HepG2 (cell line): ENCODE results near the gene FGD6. TPM values are rescaled to one million over a fixed set of nuclear protein-coding genes. Genes with fewer than 3 reads are reported as not detected.

Experiments
- ATAC-seq: fragments of 200-7000 bp; cut with Tn5 transposase; 3 replicates; pipeline ENCODE4 v1.9.1; 2020; ENCODE audit warnings: mild to moderate bottlenecking, moderate library complexity
- BruUV-seq: library from RNA; stranded (reverse); fragments of 400-500 nt; replicated peaks from 2 replicates; lab custom pipeline; 2021; lab: Mats Ljungman, UMichigan
- CTCF ChIA-PET: fragments of 300-600 bp; formaldehyde crosslinking; extraction: SDS; loops from one replicate; lab custom pipeline; 2021; ENCODE audit warnings: low total read pairs, inconsistent platforms, low intra/inter-chr PET ratio; lab: Yijun Ruan, JAX
- POLR2A ChIA-PET: fragments of 350-600 bp; sonication (Branson Sonifier 250); formaldehyde crosslinking; loops from one replicate; lab custom pipeline; 2020; ENCODE audit warnings: antibody characterized with exemption, inconsistent platforms; lab: Yijun Ruan, JAX
- DNase-seq: peaks from one replicate; pipeline ENCODE4 v3.0.0-alpha.2; 2015; ENCODE audit warnings: low spot score
- FAIRE-seq: peaks from 3 replicates; lab custom pipeline; 2011; peaks lifted over from hg19 to GRCh38; lab: Jason Lieb, UNC
- H2AFZ ChIP-seq: one replicate; pipeline ENCODE4 v1.6.1; 2011; ENCODE audit warnings: low read length, inconsistent platforms
- H3K27ac ChIP-seq: fragments of 300-600 bp; 3 replicates; pipeline ENCODE4 v1.8.0; 2011; ENCODE audit warnings: mixed run types, mild to moderate bottlenecking, mixed read lengths, low read length, inconsistent platforms; ENCODE audit not compliant: insufficient read depth; ENCODE audit errors: extremely low read length
- H3K27me3 ChIP-seq, 2 experiments: fragments of 200-600 bp in 1 of 2; 2 replicates in 1 of 2; 3 replicates in 1 of 2; pipeline versions ENCODE4 v1.6.0 to v1.8.0; 2011; ENCODE audit warnings: low read length in 2 of 2, mild to moderate bottlenecking in 2 of 2, moderate library complexity in 2 of 2, inconsistent platforms in 1 of 2; ENCODE audit not compliant: insufficient read depth in 2 of 2, control insufficient read depth in 1 of 2
- H3K36me3 ChIP-seq, 2 experiments: fragments of 200-600 bp in 1 of 2; replicated peaks in 1 of 2; 2 replicates in 1 of 2; 3 replicates in 1 of 2; pipeline versions ENCODE4 v1.5.1 to v1.8.0; 2011; ENCODE audit warnings: low read length in 2 of 2, inconsistent platforms in 1 of 2; ENCODE audit not compliant: insufficient read depth in 2 of 2, control insufficient read depth in 1 of 2
- H3K4me1 ChIP-seq: 2 replicates; pipeline ENCODE4 v1.5.1; 2012; ENCODE audit warnings: low read length, inconsistent platforms; ENCODE audit not compliant: insufficient read depth
- H3K4me2 ChIP-seq: 2 replicates; pipeline ENCODE4 v1.6.0; 2011; ENCODE audit warnings: low read depth, low read length, inconsistent platforms
- H3K4me3 ChIP-seq, 3 experiments: fragments of 200-600 bp in 1 of 3; sonication (generic), shearing (Covaris generic) in 1 of 3; replicated peaks in 1 of 3; 2 replicates each; pipeline ENCODE4 v1.5.1; 2011 to 2016; ENCODE audit warnings: low read length in 3 of 3, inconsistent platforms in 2 of 3, low read depth in 2 of 3, mild to moderate bottlenecking in 2 of 3, control low read depth in 1 of 3, mixed read lengths in 1 of 3; ENCODE audit not compliant: insufficient read depth in 1 of 3
- H3K79me2 ChIP-seq: one replicate; pipeline ENCODE4 v1.6.1; 2011; ENCODE audit warnings: low read length, inconsistent platforms; ENCODE audit not compliant: insufficient read depth
- H3K9ac ChIP-seq: 2 replicates; pipeline ENCODE4 v1.6.0; 2011; ENCODE audit warnings: mild to moderate bottlenecking, low read depth, low read length, inconsistent platforms; ENCODE audit not compliant: insufficient read depth
- H3K9me3 ChIP-seq: 2 replicates; pipeline ENCODE4 v1.5.1; 2012; ENCODE audit warnings: mild to moderate bottlenecking, low read length
- H4K20me1 ChIP-seq: 2 replicates; pipeline ENCODE4 v1.6.0; 2011; ENCODE audit warnings: inconsistent platforms, mild to moderate bottlenecking, low read length, moderate library complexity; ENCODE audit not compliant: insufficient read depth
- BRF2 ChIP-seq: sonication (generic); formaldehyde crosslinking; IDR thresholded peaks from 2 replicates; pipeline ENCODE4 v1.8.1; 2022; ENCODE audit warnings: mild to moderate bottlenecking, missing genetic modification reagents
- CREB1 ChIP-seq, 2 experiments: fragments of 450-650 bp in 1 of 2; IDR thresholded peaks; 2 replicates each; pipeline ENCODE4 v1.6.1; 2016 to 2017; ENCODE audit warnings: control low read depth in 1 of 2, mild to moderate bottlenecking in 1 of 2, missing compliant biosample characterization in 1 of 2, missing genetic modification characterization in 1 of 2
- ELF4 ChIP-seq: sonication (generic); formaldehyde crosslinking; IDR thresholded peaks from 2 replicates; pipeline ENCODE4 v1.5.0; 2020; ENCODE audit warnings: missing genetic modification reagents, mild to moderate bottlenecking, moderate library complexity, borderline replicate concordance
- GATAD2A ChIP-seq: IDR thresholded peaks from 2 replicates; pipeline ENCODE4 v1.6.1; 2016
- HCFC1 ChIP-seq: fragments of 150-350 bp; IDR thresholded peaks from 2 replicates; pipeline ENCODE4 v1.6.1; 2014; ENCODE audit warnings: low read depth, low read length
- HHEX ChIP-seq: IDR thresholded peaks from 2 replicates; pipeline ENCODE4 v1.6.1; 2016; ENCODE audit warnings: control low read depth
- NCOA1 ChIP-seq: sonication (generic); formaldehyde crosslinking; IDR thresholded peaks from 2 replicates; pipeline ENCODE4 v1.9.0; 2021; ENCODE audit warnings: missing genetic modification reagents
- NFAT5 ChIP-seq: sonication (generic); formaldehyde crosslinking; IDR thresholded peaks from 2 replicates; pipeline ENCODE4 v1.4.0; 2020; ENCODE audit warnings: missing genetic modification reagents
- PHF8 ChIP-seq: sonication (generic); formaldehyde crosslinking; IDR thresholded peaks from 2 replicates; pipeline ENCODE4 v1.5.0; 2020; ENCODE audit warnings: missing genetic modification reagents
- PPARG ChIP-seq: conservative IDR thresholded peaks from 2 replicates; pipeline ENCODE4 v1.6.1; 2016; ENCODE audit warnings: missing biosample characterization, missing genetic modification reagents
- ZBTB39 ChIP-seq: sonication (generic); formaldehyde crosslinking; IDR thresholded peaks from 2 replicates; pipeline ENCODE4 v1.5.0; 2020; ENCODE audit warnings: missing genetic modification reagents
- ZNF224 ChIP-seq: sonication (generic); formaldehyde crosslinking; IDR thresholded peaks from 2 replicates; pipeline ENCODE4 v1.5.0; 2020; ENCODE audit warnings: mild to moderate bottlenecking, missing genetic modification reagents
- ZNF230 ChIP-seq: sonication (generic); formaldehyde crosslinking; IDR thresholded peaks from 2 replicates; pipeline ENCODE4 v1.4.0; 2020; ENCODE audit warnings: mild to moderate bottlenecking, missing genetic modification reagents
- ZNF432 ChIP-seq: sonication (generic); formaldehyde crosslinking; IDR thresholded peaks from 2 replicates; pipeline ENCODE4 v1.5.0; 2020; ENCODE audit warnings: missing genetic modification reagents, mild to moderate bottlenecking, borderline replicate concordance
- ZNF816 ChIP-seq: sonication (generic); formaldehyde crosslinking; IDR thresholded peaks from 2 replicates; pipeline ENCODE4 v1.8.0; 2022; ENCODE audit warnings: missing genetic modification reagents, mild to moderate bottlenecking, borderline replicate concordance
- ZNF878 ChIP-seq: sonication (generic); formaldehyde crosslinking; IDR thresholded peaks from 2 replicates; pipeline ENCODE4 v1.8.1; 2023; ENCODE audit warnings: mild to moderate bottlenecking, missing genetic modification reagents, moderate library complexity
- WGBS: methylation state at CpG from one replicate; pipeline ENCODE4 v1.1.6; 2017; ENCODE audit warnings: low lambda C conversion rate; 5-methylcytosine and 5-hydroxymethylcytosine counted together
- in situ Hi-C: cut with HindIII; loops from 2 replicates; pipeline ENCODE4 v1.10.0; 2017; ENCODE audit warnings: low pct_unique_long_range_greater_than_20kb; ENCODE audit not compliant: extremely low pct_ligation_motif_present
- intact Hi-C: fragments of 100-400 bp; cut with micrococcal nuclease; formaldehyde crosslinking; loops from one replicate; pipeline ENCODE4 v1.10.0; 2022; ENCODE audit not compliant: unreplicated experiment
- polyA plus RNA-seq, 8 experiments: library from polyadenylated mRNA; depleted of rRNA in 3 of 8; stranded (reverse) in 7 of 8; unstranded in 1 of 8; fragments of >200 nt; fragmentation: Illumina TruSeq in 4 of 8; extraction: Trizol in 4 of 8; gene quantifications; 2 replicates each; pipeline versions ENCODE4 v1.2.1 to v1.2.3, GENCODE V29; 2011 to 2016; ENCODE audit warnings: low read depth in 4 of 8, missing spikeins in 1 of 8, mixed read lengths in 1 of 8; ENCODE audit not compliant: insufficient read depth in 1 of 8
- total RNA-seq, 5 experiments: library from RNA; depleted of rRNA; stranded (reverse); fragments of >200 nt; fragmentation: Illumina TruSeq; extraction: Trizol; gene quantifications; 2 replicates each; pipeline ENCODE4 v1.2.3, GENCODE V29; 2016; ENCODE audit warnings: low read depth in 1 of 5

FGD6 gene
- total and polyA plus RNA-seq, 2 of the 13 experiments (the other 11 are each of a cell fraction or from before 2014, with no cell fraction given), result 2.2 to 4.3 TPM

GRCh38 chr12:95206916-95207315, 10.4 kb downstream of the FGD6 start (continued):
- TF ChIP-seq NFAT5 (CRISPR knock-in tag), result no peak
- TF ChIP-seq, all 625 proteins: peak for 0

- Histone ChIP-seq H3K4me2 (no peak overlapping the region), H4K20me1 (no peaks in the 10 kb centered on the region), H3K9me3 (no peaks in the 10 kb centered on the region), H2AFZ (no peak overlapping the region), H3K36me3 (peaks cover 0 to 6% of the 10 kb centered on the region in 2 experiments; a peak in 2 of 5 replicates), H3K4me1 (0 out of 2 replicates have a peak, but pooled peaks cover 7% of the 10 kb centered on the region), H3K27me3 (no peaks in the 10 kb centered on the region), H3K9ac (no peak overlapping the region), H3K27ac (no peak overlapping the region), H3K79me2 (no peaks in the 10 kb centered on the region), H3K4me3 (no peak overlapping the region)
- TF ChIP-seq CREB1 (IDR thresholded peaks at IDR 0.05) (no peak), CREB1 (CRISPR knock-in tag; IDR thresholded peaks at IDR 0.05) (no peak), ZNF230 (CRISPR knock-in tag) (no peak), HCFC1 (no peak), HHEX (no peak), ZNF224 (no peak), BRF2 (CRISPR knock-in tag) (no peak), ZNF432 (no peak), PPARG (CRISPR knock-in tag) (no peak), PHF8 (CRISPR knock-in tag) (no peak), ZNF878 (CRISPR knock-in tag) (no peak), GATAD2A (CRISPR knock-in tag) (no peak), ZBTB39 (CRISPR knock-in tag) (no peak), ZNF816 (CRISPR knock-in tag) (no peak), ELF4 (CRISPR knock-in tag) (no peak), NCOA1 (CRISPR knock-in tag) (no peak)
- DNase-seq (no peak), FAIRE-seq (no peak), ATAC-seq (no peak)
- ChIA-PET CTCF (no interaction called here), POLR2A (no interaction called here)
- 96% methylated on average over 4 of the region's 4 CpGs for WGBS
- in situ Hi-C loops (no loop called here), intact Hi-C loops (no loop called here)
- BruUV-seq, result no TSS peak
Observed at GRCh38 chr12:95205685-95206084, 11.6 kb downstream of the FGD6 start.
